Measurements from ENCODE around the gene SCYGR1.
"Not testable (repeated sequence)": the region's sequence is repeated elsewhere in the genome, so short reads cannot be mapped to it uniquely, and the experiment has no call there.

Gene SCYGR1

GRCh38 chr2:227387583-227387982 lies at the start of gene SCYGR1:
TSS of gene SCYGR1 (minus strand) at chr2:227387949. CDS start at chr2:227387949, 0 bp downstream.
- not testable (repeated sequence) for H3K4me1 ChIP-seq (ENCODE audit: control insufficient read depth in 2 of 2, insufficient read depth in 2 of 2, low read length in 2 of 2); H3K4me3 ChIP-seq (ENCODE audit: low read length in 2 of 2); H3K36me3 ChIP-seq (ENCODE audit: control insufficient read depth in 2 of 2, insufficient read depth in 2 of 2, low read length in 2 of 2); H3K27ac ChIP-seq (ENCODE audit: low read depth in 2 of 2, low read length in 2 of 2); H3K9ac ChIP-seq (ENCODE audit: low read depth in 1 of 2, low read length in 2 of 2); H3K27me3 ChIP-seq (ENCODE audit: control insufficient read depth in 2 of 2, insufficient read depth in 2 of 2, low read length in 2 of 2); H3K9me3 ChIP-seq (ENCODE audit: control insufficient read depth in 2 of 2, low read length in 2 of 2)

- Histone ChIP-seq H3K27ac (ENCODE audit: low read depth in 2 of 2, low read length in 2 of 2) (no peak overlapping the region), H3K9ac (ENCODE audit: low read depth in 1 of 2, low read length in 2 of 2) (no peak overlapping the region), H3K36me3 (ENCODE audit: control insufficient read depth in 2 of 2, insufficient read depth in 2 of 2, low read length in 2 of 2) (no peaks in the 10 kb centered on the region), H3K4me3 (ENCODE audit: low read length in 2 of 2) (no peak overlapping the region), H3K9me3 (ENCODE audit: control insufficient read depth in 2 of 2, low read length in 2 of 2) (peaks cover 0 to 9% of the 10 kb centered on the region in 2 donors), H3K27me3 (ENCODE audit: control insufficient read depth in 2 of 2, insufficient read depth in 2 of 2, low read length in 2 of 2) (no peaks in the 10 kb centered on the region), H3K4me1 (ENCODE audit: control insufficient read depth in 2 of 2, insufficient read depth in 2 of 2, low read length in 2 of 2) (no peaks in the 10 kb centered on the region)
These were observed 48.9 kb upstream of the SCYGR1 start for GRCh38 chr2:227436436-227437174.

GRCh38 chr2:227433171-227433570 lies 45.4 kb upstream of the SCYGR1 start:
- peaks cover 0 to 9% of the 10 kb centered on the region in 2 donors for H3K9me3 ChIP-seq (ENCODE audit: control insufficient read depth in 2 of 2, low read length in 2 of 2)
- H3K27ac ChIP-seq (ENCODE audit: low read depth in 2 of 2, low read length in 2 of 2) = no peak overlapping the region
- no peaks in the 10 kb centered on the region for H3K4me1 ChIP-seq (ENCODE audit: control insufficient read depth in 2 of 2, insufficient read depth in 2 of 2, low read length in 2 of 2)
- H3K4me3 ChIP-seq (ENCODE audit: low read length in 2 of 2) = no peak overlapping the region
- no peaks in the 10 kb centered on the region for H3K27me3 ChIP-seq (ENCODE audit: control insufficient read depth in 2 of 2, insufficient read depth in 2 of 2, low read length in 2 of 2)
- no peak overlapping the region for H3K9ac ChIP-seq (ENCODE audit: low read depth in 1 of 2, low read length in 2 of 2)
- no peaks in the 10 kb centered on the region for H3K36me3 ChIP-seq (ENCODE audit: control insufficient read depth in 2 of 2, insufficient read depth in 2 of 2, low read length in 2 of 2)

GRCh38 chr2:227430639-227431038 lies 42.9 kb upstream of the SCYGR1 start:
- no peak overlapping the region for H3K9ac ChIP-seq (ENCODE audit: low read depth in 1 of 2, low read length in 2 of 2)
- no peaks in the 10 kb centered on the region for H3K4me1 ChIP-seq (ENCODE audit: control insufficient read depth in 2 of 2, insufficient read depth in 2 of 2, low read length in 2 of 2)
- peaks cover 0 to 9% of the 10 kb centered on the region in 2 donors for H3K9me3 ChIP-seq (ENCODE audit: control insufficient read depth in 2 of 2, low read length in 2 of 2)
- no peaks in the 10 kb centered on the region for H3K27me3 ChIP-seq (ENCODE audit: control insufficient read depth in 2 of 2, insufficient read depth in 2 of 2, low read length in 2 of 2)
- no peaks in the 10 kb centered on the region for H3K36me3 ChIP-seq (ENCODE audit: control insufficient read depth in 2 of 2, insufficient read depth in 2 of 2, low read length in 2 of 2)
- no peak overlapping the region for H3K4me3 ChIP-seq (ENCODE audit: low read length in 2 of 2)
- no peak overlapping the region for H3K27ac ChIP-seq (ENCODE audit: low read depth in 2 of 2, low read length in 2 of 2)

- no peak overlapping the region for H3K4me3 ChIP-seq (ENCODE audit: low read length in 2 of 2)
- no peaks in the 10 kb centered on the region for H3K27me3 ChIP-seq (ENCODE audit: control insufficient read depth in 2 of 2, insufficient read depth in 2 of 2, low read length in 2 of 2)
- H3K9ac ChIP-seq (ENCODE audit: low read depth in 1 of 2, low read length in 2 of 2) = no peak overlapping the region
- H3K4me1 ChIP-seq (ENCODE audit: control insufficient read depth in 2 of 2, insufficient read depth in 2 of 2, low read length in 2 of 2) = no peaks in the 10 kb centered on the region
- peaks cover 0 to 9% of the 10 kb centered on the region in 2 donors for H3K9me3 ChIP-seq (ENCODE audit: control insufficient read depth in 2 of 2, low read length in 2 of 2)
- H3K36me3 ChIP-seq (ENCODE audit: control insufficient read depth in 2 of 2, insufficient read depth in 2 of 2, low read length in 2 of 2) = no peaks in the 10 kb centered on the region
- no peak overlapping the region for H3K27ac ChIP-seq (ENCODE audit: low read depth in 2 of 2, low read length in 2 of 2)
These were observed 41.1 kb upstream of the SCYGR1 start for GRCh38 chr2:227428731-227429285.

GRCh38 chr2:227423656-227424499 lies 36.1 kb upstream of the SCYGR1 start:
- no peak overlapping the region for H3K27ac ChIP-seq (ENCODE audit: low read depth in 2 of 2, low read length in 2 of 2)
- H3K9ac ChIP-seq (ENCODE audit: low read depth in 1 of 2, low read length in 2 of 2) = no peak overlapping the region
- H3K36me3 ChIP-seq (ENCODE audit: control insufficient read depth in 2 of 2, insufficient read depth in 2 of 2, low read length in 2 of 2) = no peaks in the 10 kb centered on the region
- no peaks in the 10 kb centered on the region for H3K9me3 ChIP-seq (ENCODE audit: control insufficient read depth in 2 of 2, low read length in 2 of 2)
- no peak overlapping the region for H3K4me3 ChIP-seq (ENCODE audit: low read length in 2 of 2)
- no peaks in the 10 kb centered on the region for H3K4me1 ChIP-seq (ENCODE audit: control insufficient read depth in 2 of 2, insufficient read depth in 2 of 2, low read length in 2 of 2)
- no peaks in the 10 kb centered on the region for H3K27me3 ChIP-seq (ENCODE audit: control insufficient read depth in 2 of 2, insufficient read depth in 2 of 2, low read length in 2 of 2)

GRCh38 chr2:227420087-227421052 lies 32.6 kb upstream of the SCYGR1 start:
- Histone ChIP-seq H3K4me1 (ENCODE audit: control insufficient read depth in 2 of 2, insufficient read depth in 2 of 2, low read length in 2 of 2) (no peaks in the 10 kb centered on the region), H3K9me3 (ENCODE audit: control insufficient read depth in 2 of 2, low read length in 2 of 2) (no peaks in the 10 kb centered on the region), H3K27me3 (ENCODE audit: control insufficient read depth in 2 of 2, insufficient read depth in 2 of 2, low read length in 2 of 2) (no peaks in the 10 kb centered on the region), H3K27ac (ENCODE audit: low read depth in 2 of 2, low read length in 2 of 2) (no peak overlapping the region), H3K36me3 (ENCODE audit: control insufficient read depth in 2 of 2, insufficient read depth in 2 of 2, low read length in 2 of 2) (no peaks in the 10 kb centered on the region), H3K4me3 (ENCODE audit: low read length in 2 of 2) (no peak overlapping the region), H3K9ac (ENCODE audit: low read depth in 1 of 2, low read length in 2 of 2) (no peak overlapping the region)

GRCh38 chr2:227416701-227417100 lies 29.0 kb upstream of the SCYGR1 start:
- Histone ChIP-seq H3K4me3 (ENCODE audit: low read length in 2 of 2) (no peak overlapping the region), H3K36me3 (ENCODE audit: control insufficient read depth in 2 of 2, insufficient read depth in 2 of 2, low read length in 2 of 2) (no peaks in the 10 kb centered on the region), H3K9ac (ENCODE audit: low read depth in 1 of 2, low read length in 2 of 2) (no peak overlapping the region), H3K4me1 (ENCODE audit: control insufficient read depth in 2 of 2, insufficient read depth in 2 of 2, low read length in 2 of 2) (peaks cover 0 to 7% of the 10 kb centered on the region in 2 donors), H3K27me3 (ENCODE audit: control insufficient read depth in 2 of 2, insufficient read depth in 2 of 2, low read length in 2 of 2) (no peaks in the 10 kb centered on the region), H3K9me3 (ENCODE audit: control insufficient read depth in 2 of 2, low read length in 2 of 2) (no peaks in the 10 kb centered on the region), H3K27ac (ENCODE audit: low read depth in 2 of 2, low read length in 2 of 2) (no peak overlapping the region)

GRCh38 chr2:227415538-227416424 lies 28.0 kb upstream of the SCYGR1 start:
- Histone ChIP-seq H3K4me3 (ENCODE audit: low read length in 2 of 2) (no peak overlapping the region), H3K27ac (ENCODE audit: low read depth in 2 of 2, low read length in 2 of 2) (no peak overlapping the region), H3K27me3 (ENCODE audit: control insufficient read depth in 2 of 2, insufficient read depth in 2 of 2, low read length in 2 of 2) (no peaks in the 10 kb centered on the region), H3K9ac (ENCODE audit: low read depth in 1 of 2, low read length in 2 of 2) (no peak overlapping the region), H3K9me3 (ENCODE audit: control insufficient read depth in 2 of 2, low read length in 2 of 2) (no peaks in the 10 kb centered on the region), H3K4me1 (ENCODE audit: control insufficient read depth in 2 of 2, insufficient read depth in 2 of 2, low read length in 2 of 2) (peaks cover 0 to 7% of the 10 kb centered on the region in 2 donors), H3K36me3 (ENCODE audit: control insufficient read depth in 2 of 2, insufficient read depth in 2 of 2, low read length in 2 of 2) (no peaks in the 10 kb centered on the region)

All from mucosa of rectum (tissue), 2 donors.